HepG2 (cell line): ENCODE data around the gene GRAMD2A. TPM values are rescaled to one million over a fixed set of nuclear protein-coding genes. Genes with fewer than 3 reads are reported as not detected.
A peak's percentile ranks its signal among the peaks of the same experiment; 100 is the strongest.

Experiments
- BHLHE40 ChIP-seq: IDR thresholded peaks from 2 replicates; pipeline ENCODE4 v1.6.1; 2011; ENCODE audit warnings: low read length, improper control_type of control experiment
- CEBPG ChIP-seq: IDR thresholded peaks from 2 replicates; pipeline ENCODE4 v1.6.1; 2016
- FOXA1 ChIP-seq, 2 experiments: fragments of 450-650 bp in 1 of 2; sonication (generic) in 1 of 2; formaldehyde crosslinking in 1 of 2; IDR thresholded peaks; 2 replicates each; pipeline versions ENCODE4 v1.4.0 to v1.6.1; 2016 to 2020; ENCODE audit warnings: missing genetic modification reagents in 1 of 2
- GATAD2A ChIP-seq: IDR thresholded peaks from 2 replicates; pipeline ENCODE4 v1.6.1; 2016
- HMG20B ChIP-seq: conservative IDR thresholded peaks from 2 replicates; pipeline ENCODE4 v1.6.1; 2016; ENCODE audit warnings: missing genetic modification reagents, missing compliant biosample characterization
- MIER2 ChIP-seq: IDR thresholded peaks from 2 replicates; pipeline ENCODE4 v1.6.1; 2016; ENCODE audit warnings: missing biosample characterization, missing genetic modification reagents
- NFKBIZ ChIP-seq: IDR thresholded peaks from 2 replicates; pipeline ENCODE4 v1.6.1; 2018; ENCODE audit warnings: missing genetic modification reagents, missing compliant biosample characterization
- RARA ChIP-seq: IDR thresholded peaks from 2 replicates; pipeline ENCODE4 v1.6.1; 2016; ENCODE audit warnings: missing genetic modification reagents, missing compliant biosample characterization
- RORA ChIP-seq: sonication (generic); formaldehyde crosslinking; IDR thresholded peaks from 2 replicates; pipeline ENCODE4 v1.5.0; 2020; ENCODE audit warnings: mild to moderate bottlenecking, missing genetic modification reagents, moderate library complexity
- TBX3 ChIP-seq: fragments of 450-650 bp; IDR thresholded peaks from 2 replicates; pipeline ENCODE4 v1.6.1; 2017; ENCODE audit warnings: antibody characterized with exemption, mild to moderate bottlenecking, inconsistent platforms, borderline replicate concordance
- UBTF ChIP-seq: sonication (generic); formaldehyde crosslinking; IDR thresholded peaks from 2 replicates; pipeline ENCODE4 v1.4.0; 2020; ENCODE audit warnings: mild to moderate bottlenecking, missing genetic modification reagents
- ZBTB3 ChIP-seq: sonication (generic); formaldehyde crosslinking; IDR thresholded peaks from 2 replicates; pipeline ENCODE4 v1.4.0; 2020; ENCODE audit warnings: low read depth, mild to moderate bottlenecking, moderate library complexity, missing genetic modification reagents, borderline replicate concordance
- ZNF160 ChIP-seq: sonication (generic); formaldehyde crosslinking; IDR thresholded peaks from 2 replicates; pipeline ENCODE4 v1.8.0; 2022; ENCODE audit warnings: mild to moderate bottlenecking, inconsistent platforms, missing genetic modification reagents
- ZNF317 ChIP-seq: sonication (generic); formaldehyde crosslinking; IDR thresholded peaks from 2 replicates; pipeline ENCODE4 v1.5.0; 2020; ENCODE audit warnings: mild to moderate bottlenecking, missing genetic modification reagents
- ZNF333 ChIP-seq: sonication (generic); formaldehyde crosslinking; IDR thresholded peaks from 2 replicates; pipeline ENCODE4 v1.4.0; 2020; ENCODE audit warnings: mild to moderate bottlenecking, missing genetic modification reagents, borderline replicate concordance
- ZNF766 ChIP-seq: sonication (generic); formaldehyde crosslinking; IDR thresholded peaks from 2 replicates; pipeline ENCODE4 v1.5.0; 2020; ENCODE audit warnings: missing genetic modification reagents, borderline replicate concordance
- ZNF776 ChIP-seq: sonication (generic); formaldehyde crosslinking; IDR thresholded peaks from 2 replicates; pipeline ENCODE4 v1.4.0; 2020; ENCODE audit warnings: mild to moderate bottlenecking, missing genetic modification reagents
- ZNF83 ChIP-seq: sonication (generic); formaldehyde crosslinking; IDR thresholded peaks from 2 replicates; pipeline ENCODE4 v1.4.0; 2020; ENCODE audit warnings: missing genetic modification reagents, mild to moderate bottlenecking, borderline replicate concordance
- polyA plus RNA-seq, 8 experiments: library from polyadenylated mRNA; depleted of rRNA in 3 of 8; stranded (reverse) in 7 of 8; unstranded in 1 of 8; fragments of >200 nt; fragmentation: Illumina TruSeq in 4 of 8; extraction: Trizol in 4 of 8; gene quantifications; 2 replicates each; pipeline versions ENCODE4 v1.2.1 to v1.2.3, GENCODE V29; 2011 to 2016; ENCODE audit warnings: low read depth in 4 of 8, missing spikeins in 1 of 8, mixed read lengths in 1 of 8; ENCODE audit not compliant: insufficient read depth in 1 of 8
- total RNA-seq, 5 experiments: library from RNA; depleted of rRNA; stranded (reverse); fragments of >200 nt; fragmentation: Illumina TruSeq; extraction: Trizol; gene quantifications; 2 replicates each; pipeline ENCODE4 v1.2.3, GENCODE V29; 2016; ENCODE audit warnings: low read depth in 1 of 5
- TF ChIP-seq, protein P1 (sequence below): sonication (generic); formaldehyde crosslinking; IDR thresholded peaks from 2 replicates; pipeline ENCODE4 v1.4.0; 2020; ENCODE audit warnings: missing genetic modification reagents
- TF ChIP-seq, protein P2 (sequence below): sonication (generic); formaldehyde crosslinking; IDR thresholded peaks from 2 replicates; pipeline ENCODE4 v1.5.1; 2020; ENCODE audit warnings: missing genetic modification reagents, mild to moderate bottlenecking, borderline replicate concordance

GRAMD2A gene
- total and polyA plus RNA-seq, 2 of the 13 experiments (the other 11 are each of a cell fraction or from before 2014, with no cell fraction given) = 0.04 TPM; not detected in 1

DNA sequence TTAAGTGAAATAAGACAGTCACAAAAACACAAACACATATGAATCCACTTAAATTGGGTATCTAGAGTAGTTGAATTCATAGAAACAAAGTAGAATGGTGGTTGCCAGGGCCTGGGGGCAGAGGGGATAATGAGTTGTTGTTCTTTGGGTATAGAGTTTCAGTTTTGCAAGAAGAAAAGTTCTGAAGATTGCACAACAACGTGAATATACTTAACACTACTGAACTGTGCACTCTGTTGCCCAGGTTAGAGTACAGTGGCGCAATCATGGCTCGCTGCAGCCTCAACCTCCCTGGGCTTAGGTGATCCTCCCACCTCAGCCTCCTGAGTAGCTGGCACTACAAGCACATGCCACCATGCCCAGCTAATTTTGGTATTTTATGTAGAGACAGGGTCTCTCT lies 14.9 kb downstream of the GRAMD2A start (continued):
- TF ChIP-seq FOXA1 (IDR thresholded peaks at IDR 0.05) (no peak), FOXA1 (CRISPR knock-in tag; IDR thresholded peaks at IDR 0.05) (peak; percentile 73), ZBTB3 (CRISPR knock-in tag) (no peak), ZNF776 (CRISPR knock-in tag) (no peak), NFKBIZ (CRISPR knock-in tag) (0 out of 2 replicates have a peak, but pooled peaks have one; percentile 35), CEBPG (CRISPR knock-in tag) (peak; percentile 99), RARA (CRISPR knock-in tag) (peak; percentile 78), RORA (no peak), GATAD2A (peak; percentile 94), ZNF160 (CRISPR knock-in tag) (0 out of 2 replicates have a peak, but pooled peaks have one; percentile 32), ZNF317 (CRISPR knock-in tag) (peak; percentile 57; the same call in 1 of the 2 replicates), HMG20B (CRISPR knock-in tag) (peak; percentile 63; the same call in 1 of the 2 replicates), MIER2 (0 out of 2 replicates have a peak, but pooled peaks have one; percentile 36), ZNF333 (CRISPR knock-in tag) (no peak), BHLHE40 (no peak), TBX3 (peak; percentile 40; the same call in 1 of the 2 replicates), ZNF83 (CRISPR knock-in tag) (no peak), ZNF766 (CRISPR knock-in tag) (no peak), UBTF (CRISPR knock-in tag) (0 out of 2 replicates have a peak, but pooled peaks have one; percentile 35)
- TF ChIP-seq, protein P1, sequence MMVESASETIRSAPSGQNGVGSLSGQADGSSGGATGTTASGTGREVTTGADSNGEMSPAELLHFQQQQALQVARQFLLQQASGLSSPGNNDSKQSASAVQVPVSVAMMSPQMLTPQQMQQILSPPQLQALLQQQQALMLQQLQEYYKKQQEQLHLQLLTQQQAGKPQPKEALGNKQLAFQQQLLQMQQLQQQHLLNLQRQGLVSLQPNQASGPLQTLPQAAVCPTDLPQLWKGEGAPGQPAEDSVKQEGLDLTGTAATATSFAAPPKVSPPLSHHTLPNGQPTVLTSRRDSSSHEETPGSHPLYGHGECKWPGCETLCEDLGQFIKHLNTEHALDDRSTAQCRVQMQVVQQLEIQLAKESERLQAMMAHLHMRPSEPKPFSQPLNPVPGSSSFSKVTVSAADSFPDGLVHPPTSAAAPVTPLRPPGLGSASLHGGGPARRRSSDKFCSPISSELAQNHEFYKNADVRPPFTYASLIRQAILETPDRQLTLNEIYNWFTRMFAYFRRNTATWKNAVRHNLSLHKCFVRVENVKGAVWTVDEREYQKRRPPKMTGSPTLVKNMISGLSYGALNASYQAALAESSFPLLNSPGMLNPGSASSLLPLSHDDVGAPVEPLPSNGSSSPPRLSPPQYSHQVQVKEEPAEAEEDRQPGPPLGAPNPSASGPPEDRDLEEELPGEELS (CRISPR knock-in tag) = peak; percentile 94
- TF ChIP-seq, protein P2, sequence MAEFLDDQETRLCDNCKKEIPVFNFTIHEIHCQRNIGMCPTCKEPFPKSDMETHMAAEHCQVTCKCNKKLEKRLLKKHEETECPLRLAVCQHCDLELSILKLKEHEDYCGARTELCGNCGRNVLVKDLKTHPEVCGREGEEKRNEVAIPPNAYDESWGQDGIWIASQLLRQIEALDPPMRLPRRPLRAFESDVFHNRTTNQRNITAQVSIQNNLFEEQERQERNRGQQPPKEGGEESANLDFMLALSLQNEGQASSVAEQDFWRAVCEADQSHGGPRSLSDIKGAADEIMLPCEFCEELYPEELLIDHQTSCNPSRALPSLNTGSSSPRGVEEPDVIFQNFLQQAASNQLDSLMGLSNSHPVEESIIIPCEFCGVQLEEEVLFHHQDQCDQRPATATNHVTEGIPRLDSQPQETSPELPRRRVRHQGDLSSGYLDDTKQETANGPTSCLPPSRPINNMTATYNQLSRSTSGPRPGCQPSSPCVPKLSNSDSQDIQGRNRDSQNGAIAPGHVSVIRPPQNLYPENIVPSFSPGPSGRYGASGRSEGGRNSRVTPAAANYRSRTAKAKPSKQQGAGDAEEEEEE (CRISPR knock-in tag) = no peak
